Lung (tissue), 12 donors: Measurements from ENCODE around the gene L2HGDH. TPM values are rescaled to one million over a fixed set of nuclear protein-coding genes. Genes with fewer than 3 reads are reported as not detected.

ENCODE experiments used
- ATAC-seq: fragments of 200-7000 bp; cut with Tn5 transposase; one replicate; pipeline ENCODE4 v1.9.1; 2020; ENCODE audit warnings: moderate number of reproducible peaks; ENCODE audit not compliant: insufficient read depth, low FRiP score
- DNase-seq, 3 donors: peaks; one replicate each; pipeline ENCODE4 v3.0.0-alpha.2; 2013 to 2017
- H3K27ac ChIP-seq, 2 donors: one replicate each; pipeline ENCODE4 v1.5.1; 2013; ENCODE audit warnings: mild to moderate bottlenecking in 2 of 2, moderate library complexity in 2 of 2, control low read depth in 1 of 2, inconsistent platforms in 1 of 2, low read depth in 1 of 2, low read length in 1 of 2
- H3K27me3 ChIP-seq, 3 donors: one replicate each; pipeline ENCODE4 v1.5.1; 2013; ENCODE audit warnings: low read length in 2 of 3; ENCODE audit not compliant: control insufficient read depth in 3 of 3, insufficient read depth in 3 of 3
- H3K36me3 ChIP-seq, 4 donors: one replicate each; pipeline ENCODE4 v1.5.1; 2013; ENCODE audit warnings: low read length in 4 of 4, mild to moderate bottlenecking in 1 of 4, moderate library complexity in 1 of 4; ENCODE audit not compliant: control insufficient read depth in 4 of 4, insufficient read depth in 4 of 4
- H3K4me1 ChIP-seq, 5 donors: one replicate each; pipeline ENCODE4 v1.5.1; 2013; ENCODE audit warnings: low read length in 5 of 5, mild to moderate bottlenecking in 2 of 5, moderate library complexity in 1 of 5; ENCODE audit not compliant: control insufficient read depth in 5 of 5, insufficient read depth in 5 of 5
- H3K4me3 ChIP-seq: one replicate; pipeline ENCODE4 v1.5.1; 2013; ENCODE audit warnings: mild to moderate bottlenecking, control low read depth, moderate library complexity
- H3K9ac ChIP-seq, 2 donors: one replicate each; pipeline ENCODE4 v1.5.1; 2013; ENCODE audit warnings: low read length in 2 of 2, control low read depth in 1 of 2; ENCODE audit not compliant: insufficient read depth in 1 of 2
- H3K9me3 ChIP-seq, 4 donors: one replicate each; pipeline ENCODE4 v1.5.1; 2013; ENCODE audit warnings: low read length in 3 of 4, mild to moderate bottlenecking in 1 of 4, moderate library complexity in 1 of 4; ENCODE audit not compliant: control insufficient read depth in 4 of 4, insufficient read depth in 3 of 4
- WGBS, 2 donors: extraction: QIAGEN DNeasy Blood & Tissue Kit; methylation state at CpG; one replicate each; pipeline ENCODE4 v1.1.7; 2013; 5-methylcytosine and 5-hydroxymethylcytosine counted together
- polyA plus RNA-seq, 2 donors: library from polyadenylated mRNA; stranded (reverse); fragments of 200-250 nt; gene quantifications; one replicate each; pipeline ENCODE4 v1.2.1, GENCODE V29; 2013
- total RNA-seq, 2 donors: library from RNA; depleted of rRNA in 1 of 2; stranded (reverse); fragments of >200 nt in 1 of 2; gene quantifications; one replicate each; pipeline ENCODE4 v1.2.1, GENCODE V29; 2014 to 2021
- TF ChIP-seq, protein P1 (sequence below): IDR thresholded peaks from 2 replicates; pipeline ENCODE4 v1.5.1; 2012; ENCODE audit warnings: mild to moderate bottlenecking; ENCODE audit errors: control extremely low read depth, extremely low read depth
- donor health status: control.
- donor health status: control.
- donor health status: Bipolar disorder and iron deficiency.
- donor health status: healthy.
- donor health status: DM: yes; HTN: yes; CAD: no.

The L2HGDH gene
- total and polyA plus RNA-seq, 4 donors = 1.5 to 7.0 (median 3.7) TPM

DNA sequence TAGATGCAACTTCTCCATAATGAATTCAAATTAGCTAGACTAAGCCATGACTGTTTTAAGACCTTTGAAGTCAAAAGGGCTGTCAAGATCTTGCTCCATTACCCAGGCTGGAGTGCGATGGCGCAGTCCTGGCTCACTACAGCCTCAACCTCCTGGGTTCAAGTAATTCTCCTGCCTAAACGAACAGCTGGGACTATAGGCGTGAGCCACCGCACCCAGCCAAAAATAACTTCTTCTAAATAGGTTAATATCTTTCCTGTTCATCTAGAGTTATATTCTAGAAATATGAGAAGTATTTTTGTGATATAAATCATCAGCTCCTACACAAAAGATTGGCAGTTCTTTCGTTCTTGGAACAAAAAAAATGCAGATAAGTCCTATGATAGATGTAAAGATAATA lies 41.1 kb downstream of the L2HGDH start:
- no peak for DNase-seq
- H3K9me3 ChIP-seq = no peaks in the 10 kb centered on the region
- H3K36me3 ChIP-seq = peaks cover 0 to 6% (median 3%) of the 10 kb centered on the region in 4 donors
- H3K9ac ChIP-seq = no peak overlapping the region
- no peak overlapping the region for H3K4me3 ChIP-seq
- no peaks in the 10 kb centered on the region for H3K4me1 ChIP-seq
- no peak for ATAC-seq
- TF ChIP-seq, protein P1, sequence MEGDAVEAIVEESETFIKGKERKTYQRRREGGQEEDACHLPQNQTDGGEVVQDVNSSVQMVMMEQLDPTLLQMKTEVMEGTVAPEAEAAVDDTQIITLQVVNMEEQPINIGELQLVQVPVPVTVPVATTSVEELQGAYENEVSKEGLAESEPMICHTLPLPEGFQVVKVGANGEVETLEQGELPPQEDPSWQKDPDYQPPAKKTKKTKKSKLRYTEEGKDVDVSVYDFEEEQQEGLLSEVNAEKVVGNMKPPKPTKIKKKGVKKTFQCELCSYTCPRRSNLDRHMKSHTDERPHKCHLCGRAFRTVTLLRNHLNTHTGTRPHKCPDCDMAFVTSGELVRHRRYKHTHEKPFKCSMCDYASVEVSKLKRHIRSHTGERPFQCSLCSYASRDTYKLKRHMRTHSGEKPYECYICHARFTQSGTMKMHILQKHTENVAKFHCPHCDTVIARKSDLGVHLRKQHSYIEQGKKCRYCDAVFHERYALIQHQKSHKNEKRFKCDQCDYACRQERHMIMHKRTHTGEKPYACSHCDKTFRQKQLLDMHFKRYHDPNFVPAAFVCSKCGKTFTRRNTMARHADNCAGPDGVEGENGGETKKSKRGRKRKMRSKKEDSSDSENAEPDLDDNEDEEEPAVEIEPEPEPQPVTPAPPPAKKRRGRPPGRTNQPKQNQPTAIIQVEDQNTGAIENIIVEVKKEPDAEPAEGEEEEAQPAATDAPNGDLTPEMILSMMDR = no peak
- no peak overlapping the region for H3K27ac ChIP-seq
- 82 to 86% methylated on average over 6 of the region's 6 CpGs for WGBS, 2 donors
- no peaks in the 10 kb centered on the region for H3K27me3 ChIP-seq

DNA sequence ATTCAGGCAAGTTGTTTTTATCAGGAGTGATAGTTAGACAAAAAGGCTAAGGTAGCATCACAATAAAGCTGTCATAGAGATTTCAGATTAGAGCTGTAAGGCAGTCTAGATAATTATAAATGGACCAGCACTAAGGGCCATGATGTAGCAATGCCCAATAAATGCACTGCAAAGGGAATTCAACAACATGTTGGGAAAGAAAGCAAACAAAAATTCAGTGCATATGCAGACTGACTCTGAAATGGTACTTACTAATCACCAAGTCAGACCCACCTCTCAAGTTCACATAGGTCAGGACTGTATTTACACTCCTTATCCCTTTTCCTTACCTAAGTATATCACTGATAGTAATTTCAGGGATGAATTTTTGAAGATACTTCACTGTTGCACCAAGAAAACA lies 47.0 kb downstream of the L2HGDH start:
- DNase-seq = no peak
- no peaks in the 10 kb centered on the region for H3K4me1 ChIP-seq
- H3K36me3 ChIP-seq = peaks cover 0 to 9% (median 0%) of the 10 kb centered on the region in 4 donors
- H3K9me3 ChIP-seq = no peaks in the 10 kb centered on the region
- no peaks in the 10 kb centered on the region for H3K27me3 ChIP-seq
- no peak for ATAC-seq
- TF ChIP-seq, protein P1 = no peak
- no peak overlapping the region for H3K9ac ChIP-seq
- H3K4me3 ChIP-seq = no peak overlapping the region
- no peak overlapping the region for H3K27ac ChIP-seq

DNA sequence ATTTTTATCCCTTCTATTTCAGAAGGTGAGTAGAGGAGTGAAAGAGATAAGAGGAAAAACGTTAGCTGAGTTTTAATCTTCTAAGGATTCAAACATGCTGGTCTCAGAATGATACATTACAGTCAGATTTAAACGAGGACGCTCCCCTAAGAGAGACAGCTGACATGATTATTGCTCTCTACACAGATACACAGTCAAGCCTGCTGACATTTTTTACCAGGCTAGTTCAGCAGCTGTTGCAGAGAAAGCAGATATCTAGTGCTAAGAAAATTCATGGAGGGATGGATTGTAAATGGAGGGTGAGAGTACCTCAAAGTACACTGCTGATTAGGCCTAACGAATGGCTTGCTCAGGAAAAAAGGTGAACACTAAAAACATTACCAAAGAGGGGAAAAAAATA lies 48.7 kb downstream of the L2HGDH start:
- H3K9ac ChIP-seq = no peak overlapping the region
- H3K9me3 ChIP-seq = no peaks in the 10 kb centered on the region
- ATAC-seq (no peak), DNase-seq (no peak)
- no peaks in the 10 kb centered on the region for H3K4me1 ChIP-seq
- H3K27ac ChIP-seq = no peak overlapping the region
- TF ChIP-seq, protein P1 = no peak
- H3K36me3 ChIP-seq = peaks cover 0 to 6% (median 0%) of the 10 kb centered on the region in 4 donors
- no peaks in the 10 kb centered on the region for H3K27me3 ChIP-seq
- WGBS, 2 donors = 81 to 96% methylated on average over 4 of the region's 4 CpGs
- no peak overlapping the region for H3K4me3 ChIP-seq

GRCh38 chr14:50262865-50263264 lies 49.2 kb downstream of the L2HGDH start:
- no peak for ATAC-seq
- 82 to 87% methylated on average over 2 of the region's 2 CpGs for WGBS, 2 donors
- no peak for DNase-seq
- Histone ChIP-seq H3K4me3 (no peak overlapping the region), H3K27ac (no peak overlapping the region), H3K4me1 (no peaks in the 10 kb centered on the region), H3K27me3 (no peaks in the 10 kb centered on the region), H3K36me3 (peaks cover 0 to 6% (median 0%) of the 10 kb centered on the region in 4 donors), H3K9ac (no peak overlapping the region), H3K9me3 (no peaks in the 10 kb centered on the region)
- TF ChIP-seq, protein P1 = no peak
